ENCODE results near the gene HHIPL2.

DNA sequence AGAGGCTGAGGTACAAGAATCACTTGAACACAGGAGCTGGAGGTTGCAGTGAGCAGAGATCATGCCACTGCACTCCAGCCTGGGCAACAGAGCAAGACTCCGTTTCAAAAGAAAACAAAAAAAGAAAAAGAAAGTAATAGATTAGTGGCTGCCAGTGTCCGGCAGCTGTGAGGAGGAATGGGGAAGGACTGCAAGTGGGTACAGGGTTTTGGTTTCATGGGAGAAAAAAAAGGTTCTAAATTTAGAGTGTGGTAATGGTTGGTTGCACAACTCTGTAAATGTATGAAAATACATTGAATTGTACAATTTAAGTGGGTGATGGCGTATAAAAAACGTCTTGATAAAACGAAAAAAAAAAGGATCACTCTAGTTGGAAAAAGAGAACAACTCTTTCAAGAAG lies 35.2 kb upstream of the HHIPL2 start:
- TF ChIP-seq, protein P1, sequence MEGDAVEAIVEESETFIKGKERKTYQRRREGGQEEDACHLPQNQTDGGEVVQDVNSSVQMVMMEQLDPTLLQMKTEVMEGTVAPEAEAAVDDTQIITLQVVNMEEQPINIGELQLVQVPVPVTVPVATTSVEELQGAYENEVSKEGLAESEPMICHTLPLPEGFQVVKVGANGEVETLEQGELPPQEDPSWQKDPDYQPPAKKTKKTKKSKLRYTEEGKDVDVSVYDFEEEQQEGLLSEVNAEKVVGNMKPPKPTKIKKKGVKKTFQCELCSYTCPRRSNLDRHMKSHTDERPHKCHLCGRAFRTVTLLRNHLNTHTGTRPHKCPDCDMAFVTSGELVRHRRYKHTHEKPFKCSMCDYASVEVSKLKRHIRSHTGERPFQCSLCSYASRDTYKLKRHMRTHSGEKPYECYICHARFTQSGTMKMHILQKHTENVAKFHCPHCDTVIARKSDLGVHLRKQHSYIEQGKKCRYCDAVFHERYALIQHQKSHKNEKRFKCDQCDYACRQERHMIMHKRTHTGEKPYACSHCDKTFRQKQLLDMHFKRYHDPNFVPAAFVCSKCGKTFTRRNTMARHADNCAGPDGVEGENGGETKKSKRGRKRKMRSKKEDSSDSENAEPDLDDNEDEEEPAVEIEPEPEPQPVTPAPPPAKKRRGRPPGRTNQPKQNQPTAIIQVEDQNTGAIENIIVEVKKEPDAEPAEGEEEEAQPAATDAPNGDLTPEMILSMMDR (conservative IDR thresholded peaks at IDR 0.05): no peak
- no peak for TF ChIP-seq ZFX (IDR thresholded peaks at IDR 0.05)

Data from C4-2B (cell line).